Kidney (tissue), 14 donors: ENCODE data around the gene FAU. TPM values are rescaled to one million over a fixed set of nuclear protein-coding genes. Genes with fewer than 3 reads are reported as not detected.

Source experiments
- DNase-seq, 5 donors: peaks; one replicate each; pipeline ENCODE4 v3.0.0-alpha.2; 2013 to 2020
- FAIRE-seq: peaks from 2 replicates; lab custom pipeline; 2012; peaks lifted over from hg19 to GRCh38; lab: Jason Lieb, UNC
- H3K27ac ChIP-seq, 2 donors: one replicate each; pipeline ENCODE4 v1.7.0; 2013; ENCODE audit warnings: low read depth in 2 of 2, low read length in 2 of 2, inconsistent platforms in 1 of 2
- H3K27me3 ChIP-seq: one replicate; pipeline ENCODE4 v1.7.1; 2013; ENCODE audit warnings: low read length, inconsistent platforms; ENCODE audit not compliant: control insufficient read depth, insufficient read depth
- H3K36me3 ChIP-seq, 3 donors: one replicate each; pipeline versions ENCODE4 v1.7.0 to v1.7.1; 2013; ENCODE audit warnings: low read length in 3 of 3, control low read depth in 1 of 3, inconsistent platforms in 1 of 3; ENCODE audit not compliant: insufficient read depth in 3 of 3, control insufficient read depth in 2 of 3
- H3K4me1 ChIP-seq, 3 donors: one replicate each; pipeline versions ENCODE4 v1.7.0 to v1.7.1; 2013; ENCODE audit warnings: low read length in 3 of 3, inconsistent platforms in 1 of 3, low read depth in 1 of 3; ENCODE audit not compliant: control insufficient read depth in 2 of 3, insufficient read depth in 2 of 3
- H3K4me3 ChIP-seq, 3 donors: one replicate each; pipeline versions ENCODE4 v1.7.0 to v1.8.1; 2013; ENCODE audit warnings: low read length in 3 of 3, control low read depth in 1 of 3, inconsistent platforms in 1 of 3
- H3K9ac ChIP-seq, 3 donors: one replicate each; pipeline versions ENCODE4 v1.7.0 to v1.7.1; 2013; ENCODE audit warnings: low read length in 3 of 3, control low read depth in 1 of 3, inconsistent platforms in 1 of 3
- H3K9me3 ChIP-seq, 3 donors: one replicate each; pipeline versions ENCODE4 v1.7.0 to v1.7.1; 2013; ENCODE audit warnings: low read length in 3 of 3, control low read depth in 1 of 3, inconsistent platforms in 1 of 3; ENCODE audit not compliant: control insufficient read depth in 2 of 3, insufficient read depth in 1 of 3
- CTCF ChIP-seq: IDR thresholded peaks from 3 replicates; pipeline ENCODE4 v1.5.1; 2012; ENCODE audit warnings: mild to moderate bottlenecking, moderate library complexity, borderline replicate concordance; ENCODE audit not compliant: insufficient read depth; ENCODE audit errors: extremely low read depth
- intact Hi-C: fragments of 100-400 bp; cut with DNase I; formaldehyde crosslinking; loops from one replicate; pipeline ENCODE4 v1.11.1; 2022
- polyA plus RNA-seq: library from polyadenylated mRNA; stranded (reverse); fragments of 350-450 nt; fragmentation: Illumina TruSeq; extraction: RNeasy Lipid Tissue Mini Kit (QIAGEN cat#74804); gene quantifications from one replicate; pipeline ENCODE4 v1.2.3, GENCODE V29; 2014; ENCODE audit warnings: low read depth, low replicate concordance; ENCODE audit not compliant: insufficient read depth
- total RNA-seq: library from RNA; stranded (reverse); fragmentation: NEBNext Ultra II Directional; extraction: Animal tissue kit (Norgen Biotek cat#: 25700); gene quantifications from one replicate; pipeline ENCODE4 v1.2.1, GENCODE V29; 2021
- donor health status: control.
- donor health status: control.
- donor health status: control.
- donor health status: control.
- donor health status: control.
- donor health status: DM: yes; HTN: yes; CAD: no.
- donor health status: Normal renal cell carcinoma (clear cell type).

FAU gene
- total and polyA plus RNA-seq, 2 donors from 2014 or later = 794 to 927 TPM

GRCh38 chr11:65086809-65087208 is 35.1 kb downstream of the FAU start:
- Histone ChIP-seq H3K36me3 (peaks cover 8 to 31% (median 12%) of the 10 kb centered on the region in 3 donors), H3K4me3 (no peak overlapping the region), H3K9ac (no peak overlapping the region), H3K27me3 (no peaks in the 10 kb centered on the region), H3K4me1 (peaks cover 0 to 18% (median 9%) of the 10 kb centered on the region in 3 donors), H3K27ac (no peak overlapping the region), H3K9me3 (no peaks in the 10 kb centered on the region)
- DNase-seq (no peak), FAIRE-seq (no peak)
- intact Hi-C loops = no loop called here
- no peak for TF ChIP-seq CTCF

- no peak for FAIRE-seq
- no peak overlapping the region for H3K4me3 ChIP-seq
- peak overlapping the region in 1 of 3 donors; percentile 94 for H3K9ac ChIP-seq
- H3K27ac ChIP-seq = no peak overlapping the region
- no peak for DNase-seq
- peaks cover 8 to 31% (median 12%) of the 10 kb centered on the region in 3 donors for H3K36me3 ChIP-seq
- intact Hi-C loops = no loop called here
- H3K9me3 ChIP-seq = no peaks in the 10 kb centered on the region
- TF ChIP-seq CTCF = no peak
- peaks cover 0 to 18% (median 9%) of the 10 kb centered on the region in 3 donors for H3K4me1 ChIP-seq
- no peaks in the 10 kb centered on the region for H3K27me3 ChIP-seq
These were observed 36.5 kb downstream of the FAU start for GRCh38 chr11:65085446-65085845.

- no peak for DNase-seq
- FAIRE-seq = no peak
- H3K27me3 ChIP-seq = no peaks in the 10 kb centered on the region
These were observed 37.1 kb downstream of the FAU start for GRCh38 chr11:65084598-65085375.

More at GRCh38 chr11:65084598-65085375, 37.1 kb downstream of the FAU start:
- intact Hi-C loops = no loop called here
- H3K27ac ChIP-seq = peak overlapping the region; percentile 95 to 97
- H3K4me1 ChIP-seq = peaks cover 0 to 18% (median 9%) of the 10 kb centered on the region in 3 donors
- H3K9ac ChIP-seq = peak overlapping the region; percentile 78 to 95 (median 94)
- peak overlapping the region; percentile 91 to 99 (median 97) for H3K4me3 ChIP-seq
- H3K9me3 ChIP-seq = no peaks in the 10 kb centered on the region
- TF ChIP-seq CTCF = no peak
- H3K36me3 ChIP-seq = peaks cover 8 to 31% (median 12%) of the 10 kb centered on the region in 3 donors
